K562 (cell line): ENCODE data around the gene EGLN3. TPM values are rescaled to one million over a fixed set of nuclear protein-coding genes. Genes with fewer than 3 reads are reported as not detected.

ENCODE experiments used
- BACH1 ChIP-seq: fragments of 200-800 bp; sonication (Bioruptor generic); IDR thresholded peaks from 2 replicates; pipeline ENCODE4 v1.6.1; 2016; ENCODE audit warnings: missing genetic modification characterization, missing compliant biosample characterization
- ELF2 ChIP-seq: fragments of 250-450 bp; sonication (Bioruptor Pico); IDR thresholded peaks from 2 replicates; pipeline ENCODE4 v1.5.0; 2021; ENCODE audit warnings: mild to moderate bottlenecking
- FOXP4 ChIP-seq: sonication (generic); formaldehyde crosslinking; IDR thresholded peaks from 2 replicates; pipeline ENCODE4 v1.8.0; 2022; ENCODE audit warnings: mild to moderate bottlenecking, missing genetic modification reagents, borderline replicate concordance
- HINFP ChIP-seq: fragments of 450-650 bp; conservative IDR thresholded peaks from 2 replicates; pipeline ENCODE4 v1.6.1; 2016; ENCODE audit warnings: missing genetic modification characterization, low read depth, mild to moderate bottlenecking, control low read depth, missing compliant biosample characterization
- HSF4 ChIP-seq: fragments of 250-450 bp; sonication (Bioruptor Pico); IDR thresholded peaks from 2 replicates; pipeline ENCODE4 v2.1.2; 2022; ENCODE audit warnings: mild to moderate bottlenecking, moderate library complexity, borderline replicate concordance
- MLX ChIP-seq, 2 experiments: fragments of 450-650 bp in 1 of 2; sonication (generic) in 1 of 2; formaldehyde crosslinking; conservative IDR thresholded peaks; 2 replicates each; pipeline versions ENCODE4 v1.4.0 to v1.8.1; 2020 to 2022; ENCODE audit warnings: mild to moderate bottlenecking in 1 of 2, missing genetic modification reagents in 1 of 2
- NR0B1 ChIP-seq: fragments of 450-650 bp; IDR thresholded peaks from one replicate; pipeline ENCODE4 v1.6.1; 2018; ENCODE audit warnings: mild to moderate bottlenecking, moderate library complexity; ENCODE audit not compliant: partially characterized antibody
- NR4A1 ChIP-seq, 2 experiments: fragments of 250-450 bp in 1 of 2; fragments of 450-650 bp in 1 of 2; sonication (Bioruptor Pico) in 1 of 2; IDR thresholded peaks; 2 replicates each; pipeline versions ENCODE4 v1.4.0 to v1.6.1; 2016 to 2020; ENCODE audit warnings: mild to moderate bottlenecking in 2 of 2, missing compliant biosample characterization in 1 of 2, missing genetic modification characterization in 1 of 2, moderate library complexity in 1 of 2
- RBM34 ChIP-seq: fragments of 200-400 bp; formaldehyde crosslinking; IDR thresholded peaks from 2 replicates; pipeline ENCODE4 v1.6.1; 2018; ENCODE audit warnings: low read length, borderline replicate concordance; ENCODE audit not compliant: insufficient read depth
- SREBF2 ChIP-seq: sonication (generic); formaldehyde crosslinking; IDR thresholded peaks from 2 replicates; pipeline ENCODE4 v1.4.0; 2020; ENCODE audit warnings: mild to moderate bottlenecking, missing genetic modification reagents
- TAF9B ChIP-seq: fragments of 450-650 bp; IDR thresholded peaks from 2 replicates; pipeline ENCODE4 v1.6.1; 2018; ENCODE audit warnings: mild to moderate bottlenecking; ENCODE audit not compliant: partially characterized antibody
- VEZF1 ChIP-seq: fragments of 200-800 bp; sonication (Bioruptor generic); IDR thresholded peaks from 2 replicates; pipeline ENCODE4 v1.6.1; 2017; ENCODE audit warnings: missing genetic modification characterization, missing compliant biosample characterization
- ZBTB17 ChIP-seq: fragments of 450-650 bp; formaldehyde crosslinking; IDR thresholded peaks from 2 replicates; pipeline ENCODE4 v1.4.0; 2020; ENCODE audit warnings: mild to moderate bottlenecking
- polyA plus RNA-seq, 8 experiments: library from polyadenylated mRNA; depleted of rRNA in 4 of 8; stranded (reverse) in 5 of 8; unstranded in 3 of 8; fragments of >200 nt; fragmentation: Nextera tagmentation in 2 of 8; fragmentation: Illumina TruSeq in 1 of 8; extraction: Ambion mirVana in 2 of 8; extraction: Trizol in 1 of 8; gene quantifications; 2 replicates each; pipeline versions ENCODE4 v1.2.1 to v1.2.3, GENCODE V29; 2011 to 2014; ENCODE audit warnings: inconsistent platforms in 1 of 8, missing spikeins in 1 of 8
- total RNA-seq, 7 experiments: library from RNA; depleted of rRNA in 6 of 7; stranded (reverse); fragments of >200 nt in 6 of 7; fragmentation: Illumina TruSeq in 2 of 7; extraction: Trizol in 2 of 7; gene quantifications; 2 replicates each; pipeline versions ENCODE4 v1.2.1 to v1.2.3, GENCODE V29; 2011 to 2021; ENCODE audit warnings: low replicate concordance in 1 of 7
- TF ChIP-seq, protein P1 (sequence below): fragments of 250-450 bp; sonication (Bioruptor Pico); IDR thresholded peaks from 2 replicates; pipeline ENCODE4 v1.8.0; 2022; ENCODE audit warnings: moderate library complexity, mild to moderate bottlenecking, inconsistent platforms
- TF ChIP-seq, protein P2 (sequence below), 3 experiments: fragments of 200-800 bp in 1 of 3; sonication (Bioruptor generic) in 1 of 3; sonication (generic) in 1 of 3; formaldehyde crosslinking in 1 of 3; IDR thresholded peaks; 2 replicates each; pipeline versions ENCODE4 v1.6.1 to v1.8.0; 2016 to 2022; ENCODE audit warnings: mild to moderate bottlenecking in 2 of 3, missing compliant biosample characterization in 2 of 3, missing genetic modification characterization in 2 of 3, missing genetic modification reagents in 1 of 3

Gene EGLN3
- total and polyA plus RNA-seq, 9 of the 15 experiments (the other 6 are each of a cell fraction or from before 2014, with no cell fraction given), result 2.5 to 87.6 (median 5.8) TPM

GRCh38 chr14:33951183-33951840 is 438 bp upstream of the EGLN3 start (continued):
- TF ChIP-seq VEZF1 (CRISPR knock-in tag) (peak; percentile 8), ZBTB17 (CRISPR knock-in tag) (no peak), HSF4 (CRISPR knock-in tag) (no peak), ELF2 (CRISPR knock-in tag) (no peak), FOXP4 (no peak), SREBF2 (no peak), HINFP (tag) (no peak), BACH1 (peak; percentile 80), RBM34 (no peak), TAF9B (no peak), NR4A1 (CRISPR knock-in tag; IDR thresholded peaks at IDR 0.05) (no peak), NR4A1 (tag; IDR thresholded peaks at IDR 0.05) (no peak), MLX (CRISPR knock-in tag; conservative IDR thresholded peaks at IDR 0.05) (no peak), NR0B1 (no peak)
- TF ChIP-seq, protein P1, sequence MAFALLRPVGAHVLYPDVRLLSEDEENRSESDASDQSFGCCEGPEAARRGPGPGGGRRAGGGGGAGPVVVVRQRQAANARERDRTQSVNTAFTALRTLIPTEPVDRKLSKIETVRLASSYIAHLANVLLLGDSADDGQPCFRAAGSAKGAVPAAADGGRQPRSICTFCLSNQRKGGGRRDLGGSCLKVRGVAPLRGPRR (CRISPR knock-in tag), result no peak
- TF ChIP-seq, protein P2, sequence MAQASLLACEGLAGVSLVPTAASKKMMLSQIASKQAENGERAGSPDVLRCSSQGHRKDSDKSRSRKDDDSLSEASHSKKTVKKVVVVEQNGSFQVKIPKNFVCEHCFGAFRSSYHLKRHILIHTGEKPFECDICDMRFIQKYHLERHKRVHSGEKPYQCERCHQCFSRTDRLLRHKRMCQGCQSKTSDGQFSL (CRISPR knock-in tag; IDR thresholded peaks at IDR 0.05), result no peak
- TF ChIP-seq, protein P2 (tag; IDR thresholded peaks at IDR 0.05), result no peak
